AG10803 (cell line): ENCODE measurements around the gene GON4L.
"Not testable (repeated sequence)": the region's sequence is repeated elsewhere in the genome, so short reads cannot be mapped to it uniquely, and the experiment has no call there.

ENCODE experiments used
- DNase-seq: peaks from one replicate; pipeline ENCODE4 v3.0.0; 2010; ENCODE audit warnings: low read depth
- H3K4me3 ChIP-seq: 2 replicates; pipeline ENCODE4 v1.5.1; 2011; ENCODE audit warnings: mild to moderate bottlenecking, low read length, control low read depth
- TF ChIP-seq, protein P1 (sequence below): conservative IDR thresholded peaks from 2 replicates; pipeline ENCODE4 v1.5.1; 2011; ENCODE audit warnings: mild to moderate bottlenecking, low read length, control low read depth, inconsistent platforms

GON4L gene, protein sequence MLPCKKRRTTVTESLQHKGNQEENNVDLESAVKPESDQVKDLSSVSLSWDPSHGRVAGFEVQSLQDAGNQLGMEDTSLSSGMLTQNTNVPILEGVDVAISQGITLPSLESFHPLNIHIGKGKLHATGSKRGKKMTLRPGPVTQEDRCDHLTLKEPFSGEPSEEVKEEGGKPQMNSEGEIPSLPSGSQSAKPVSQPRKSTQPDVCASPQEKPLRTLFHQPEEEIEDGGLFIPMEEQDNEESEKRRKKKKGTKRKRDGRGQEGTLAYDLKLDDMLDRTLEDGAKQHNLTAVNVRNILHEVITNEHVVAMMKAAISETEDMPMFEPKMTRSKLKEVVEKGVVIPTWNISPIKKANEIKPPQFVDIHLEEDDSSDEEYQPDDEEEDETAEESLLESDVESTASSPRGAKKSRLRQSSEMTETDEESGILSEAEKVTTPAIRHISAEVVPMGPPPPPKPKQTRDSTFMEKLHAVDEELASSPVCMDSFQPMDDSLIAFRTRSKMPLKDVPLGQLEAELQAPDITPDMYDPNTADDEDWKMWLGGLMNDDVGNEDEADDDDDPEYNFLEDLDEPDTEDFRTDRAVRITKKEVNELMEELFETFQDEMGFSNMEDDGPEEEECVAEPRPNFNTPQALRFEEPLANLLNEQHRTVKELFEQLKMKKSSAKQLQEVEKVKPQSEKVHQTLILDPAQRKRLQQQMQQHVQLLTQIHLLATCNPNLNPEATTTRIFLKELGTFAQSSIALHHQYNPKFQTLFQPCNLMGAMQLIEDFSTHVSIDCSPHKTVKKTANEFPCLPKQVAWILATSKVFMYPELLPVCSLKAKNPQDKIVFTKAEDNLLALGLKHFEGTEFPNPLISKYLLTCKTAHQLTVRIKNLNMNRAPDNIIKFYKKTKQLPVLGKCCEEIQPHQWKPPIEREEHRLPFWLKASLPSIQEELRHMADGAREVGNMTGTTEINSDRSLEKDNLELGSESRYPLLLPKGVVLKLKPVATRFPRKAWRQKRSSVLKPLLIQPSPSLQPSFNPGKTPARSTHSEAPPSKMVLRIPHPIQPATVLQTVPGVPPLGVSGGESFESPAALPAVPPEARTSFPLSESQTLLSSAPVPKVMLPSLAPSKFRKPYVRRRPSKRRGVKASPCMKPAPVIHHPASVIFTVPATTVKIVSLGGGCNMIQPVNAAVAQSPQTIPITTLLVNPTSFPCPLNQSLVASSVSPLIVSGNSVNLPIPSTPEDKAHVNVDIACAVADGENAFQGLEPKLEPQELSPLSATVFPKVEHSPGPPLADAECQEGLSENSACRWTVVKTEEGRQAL (N-terminal part only)

DNA sequence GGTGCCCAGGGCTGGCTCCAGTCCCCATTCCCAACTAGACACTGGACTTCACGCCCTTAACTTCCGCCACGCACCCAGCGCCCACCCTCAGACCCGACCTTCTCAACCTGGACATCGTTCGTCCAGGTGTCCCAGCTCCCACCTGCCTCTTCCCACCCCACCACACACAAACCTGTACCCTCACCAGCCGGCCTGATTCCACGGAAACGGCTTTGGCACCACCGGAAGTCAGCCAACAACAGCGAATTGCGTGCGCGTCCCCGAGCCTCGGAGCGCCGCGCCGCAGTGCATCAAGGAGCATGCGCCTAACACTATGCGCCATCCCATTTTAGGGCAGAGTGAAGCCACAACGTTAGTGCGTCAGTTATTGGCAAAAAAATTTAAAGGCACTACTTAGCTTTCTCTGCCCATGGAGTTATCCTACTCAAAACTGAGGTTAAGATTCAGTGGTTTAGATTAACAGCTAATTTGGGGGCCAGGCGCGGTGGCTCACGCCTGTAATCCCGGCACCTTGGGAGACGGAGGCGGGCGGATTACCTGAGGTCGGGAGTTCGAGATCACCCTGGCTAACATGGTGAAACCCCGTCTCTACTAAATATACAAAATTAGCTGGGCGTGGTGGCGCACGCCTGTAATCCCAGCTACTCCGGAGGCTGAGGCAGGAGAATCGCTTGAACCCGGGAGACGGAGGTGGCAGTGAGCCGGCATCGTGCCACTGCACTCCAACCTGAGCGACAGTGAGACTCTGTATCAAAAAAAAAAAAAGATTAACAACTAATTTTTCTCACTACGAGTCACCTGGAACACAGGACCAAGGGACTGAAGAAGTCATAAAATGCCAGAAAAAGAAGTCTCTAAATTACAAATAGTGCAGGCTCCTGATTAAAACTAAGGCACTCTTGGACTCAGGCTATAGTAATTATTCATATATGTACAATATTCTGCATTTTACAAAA is at the start of gene GON4L:
TSS of gene GON4L (minus strand) at position 240 of the 956 bp plus-strand sequence. CDS start 3,434 bp downstream, outside the sequence.
- peak within 1 kb of the TSS; percentile 98 for H3K4me3 ChIP-seq
- peak; percentile 89 for DNase-seq
- TF ChIP-seq, protein P1, sequence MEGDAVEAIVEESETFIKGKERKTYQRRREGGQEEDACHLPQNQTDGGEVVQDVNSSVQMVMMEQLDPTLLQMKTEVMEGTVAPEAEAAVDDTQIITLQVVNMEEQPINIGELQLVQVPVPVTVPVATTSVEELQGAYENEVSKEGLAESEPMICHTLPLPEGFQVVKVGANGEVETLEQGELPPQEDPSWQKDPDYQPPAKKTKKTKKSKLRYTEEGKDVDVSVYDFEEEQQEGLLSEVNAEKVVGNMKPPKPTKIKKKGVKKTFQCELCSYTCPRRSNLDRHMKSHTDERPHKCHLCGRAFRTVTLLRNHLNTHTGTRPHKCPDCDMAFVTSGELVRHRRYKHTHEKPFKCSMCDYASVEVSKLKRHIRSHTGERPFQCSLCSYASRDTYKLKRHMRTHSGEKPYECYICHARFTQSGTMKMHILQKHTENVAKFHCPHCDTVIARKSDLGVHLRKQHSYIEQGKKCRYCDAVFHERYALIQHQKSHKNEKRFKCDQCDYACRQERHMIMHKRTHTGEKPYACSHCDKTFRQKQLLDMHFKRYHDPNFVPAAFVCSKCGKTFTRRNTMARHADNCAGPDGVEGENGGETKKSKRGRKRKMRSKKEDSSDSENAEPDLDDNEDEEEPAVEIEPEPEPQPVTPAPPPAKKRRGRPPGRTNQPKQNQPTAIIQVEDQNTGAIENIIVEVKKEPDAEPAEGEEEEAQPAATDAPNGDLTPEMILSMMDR: no peak

GRCh38 chr1:155904261-155904660 is 47.2 kb upstream of the GON4L start:
- no peak overlapping the region for H3K4me3 ChIP-seq
- TF ChIP-seq, protein P1: no peak
- no peak for DNase-seq

DNA sequence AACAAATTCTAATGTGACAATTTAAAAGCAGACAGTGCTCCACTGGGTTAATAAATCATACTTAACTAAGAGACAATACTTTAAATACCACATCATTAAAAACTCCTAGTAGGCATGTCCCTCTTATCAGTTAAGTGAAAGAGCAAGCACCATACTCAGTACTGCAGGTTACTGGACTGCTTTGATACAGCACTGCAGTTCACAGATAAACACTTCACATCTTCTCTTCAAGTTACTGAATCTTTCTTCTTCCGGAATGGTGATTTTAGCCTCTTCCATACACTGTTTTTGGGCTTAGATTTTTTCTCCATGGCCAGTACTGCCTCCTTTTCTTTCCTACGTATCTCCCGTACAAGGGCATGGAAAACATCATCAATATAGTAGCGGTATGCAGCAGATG is 43.1 kb upstream of the GON4L start:
- TF ChIP-seq, protein P1: no peak
- DNase-seq: no peak
- H3K4me3 ChIP-seq: no peak overlapping the region

GRCh38 chr1:155899683-155900082 is 42.7 kb upstream of the GON4L start:
- no peak for DNase-seq
- TF ChIP-seq, protein P1: no peak
- no peak overlapping the region for H3K4me3 ChIP-seq

GRCh38 chr1:155898888-155899287 is 41.9 kb upstream of the GON4L start:
- TF ChIP-seq, protein P1: no peak
- no peak for DNase-seq
- no peak overlapping the region for H3K4me3 ChIP-seq

- TF ChIP-seq, protein P1: no peak
- no peak for DNase-seq
- H3K4me3 ChIP-seq: no peak overlapping the region
Observed at GRCh38 chr1:155897746-155898145, 40.7 kb upstream of the GON4L start.

- DNase-seq: not testable (repeated sequence)
Observed at GRCh38 chr1:155896476-155896875, 39.5 kb upstream of the GON4L start.

GRCh38 chr1:155895617-155896016 is 38.6 kb upstream of the GON4L start:
- not testable (repeated sequence) for DNase-seq, H3K4me3 ChIP-seq

More at GRCh38 chr1:155896476-155896875, 39.5 kb upstream of the GON4L start:
- H3K4me3 ChIP-seq: not testable (repeated sequence)
